ENCODE measurements around the gene IGSF6. TPM values are rescaled to one million over a fixed set of nuclear protein-coding genes. Genes with fewer than 3 reads are reported as not detected.
A peak's percentile ranks its signal among the peaks of the same experiment; 100 is the strongest.

Gene IGSF6
- total and polyA plus RNA-seq, 9 of the 15 experiments (the other 6 are each of a cell fraction or from before 2014, with no cell fraction given) = 0.07 TPM; not detected in 8

DNA sequence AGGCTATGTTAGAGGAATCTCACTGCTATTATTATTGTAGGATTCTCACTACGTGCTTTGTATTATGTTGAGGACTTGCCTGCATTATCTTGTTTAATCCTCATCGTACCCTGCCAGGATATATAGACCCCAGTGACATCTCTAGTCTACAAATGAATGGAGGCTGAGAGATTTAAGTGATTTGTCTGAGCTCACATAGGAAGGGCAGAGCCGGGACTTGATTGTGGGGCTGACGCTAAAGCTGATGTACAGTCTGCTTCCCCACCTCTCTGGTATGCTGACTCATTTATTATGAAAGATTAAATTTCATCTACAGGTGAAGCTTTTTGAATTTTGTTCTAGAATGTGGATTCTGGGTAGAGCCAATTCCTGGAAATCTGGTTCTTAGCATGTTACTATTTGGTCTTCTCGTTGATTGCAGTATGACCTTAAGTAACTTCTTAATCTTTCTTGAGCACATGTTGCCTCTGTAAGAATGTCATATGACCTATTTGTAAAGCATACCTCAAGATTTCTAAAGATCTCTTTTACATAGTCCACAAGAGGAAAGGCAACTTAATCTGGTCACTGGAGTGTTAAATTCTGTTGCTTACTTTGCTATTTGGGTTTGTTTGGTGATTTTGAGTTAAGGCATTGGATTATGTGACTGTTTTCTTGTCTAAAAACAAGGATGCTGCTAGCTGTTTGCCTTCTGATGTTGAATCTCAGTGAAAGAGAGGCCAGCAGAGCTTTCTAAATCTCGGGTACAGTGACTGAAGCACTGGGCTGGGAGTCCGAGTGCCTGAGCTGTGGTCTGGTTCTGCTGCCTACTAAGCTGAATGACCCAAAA, 40.6 kb downstream of the IGSF6 start (continued):
- no peak for TF ChIP-seq ATF1 (CRISPR knock-in tag; IDR thresholded peaks at IDR 0.05)
- peak; percentile 53; the same call in 1 of the 2 replicates for TF ChIP-seq ATF1 (tag; IDR thresholded peaks at IDR 0.05)
- TF ChIP-seq POLR2AphosphoS2 (IDR thresholded peaks at IDR 0.05; ENCODE audit: low read length) = no peak
- no peak for TF ChIP-seq ZBTB9 (CRISPR knock-in tag; IDR thresholded peaks at IDR 0.05)
- no peak for TF ChIP-seq ZNF764 (CRISPR knock-in tag; IDR thresholded peaks at IDR 0.05; ENCODE audit: low read depth)
- no peak for TF ChIP-seq ZBTB17 (CRISPR knock-in tag; IDR thresholded peaks at IDR 0.05)
- TF ChIP-seq MYNN (IDR thresholded peaks at IDR 0.05) = no peak
- TF ChIP-seq MYNN (CRISPR knock-in tag; IDR thresholded peaks at IDR 0.05) = no peak
- no peak for TF ChIP-seq SNRNP70 (optimal IDR thresholded peaks at IDR 0.05; ENCODE audit: low read depth, low read length)
- no peak for TF ChIP-seq IRF9 (tag; IDR thresholded peaks at IDR 0.05)
- TF ChIP-seq, protein P1, sequence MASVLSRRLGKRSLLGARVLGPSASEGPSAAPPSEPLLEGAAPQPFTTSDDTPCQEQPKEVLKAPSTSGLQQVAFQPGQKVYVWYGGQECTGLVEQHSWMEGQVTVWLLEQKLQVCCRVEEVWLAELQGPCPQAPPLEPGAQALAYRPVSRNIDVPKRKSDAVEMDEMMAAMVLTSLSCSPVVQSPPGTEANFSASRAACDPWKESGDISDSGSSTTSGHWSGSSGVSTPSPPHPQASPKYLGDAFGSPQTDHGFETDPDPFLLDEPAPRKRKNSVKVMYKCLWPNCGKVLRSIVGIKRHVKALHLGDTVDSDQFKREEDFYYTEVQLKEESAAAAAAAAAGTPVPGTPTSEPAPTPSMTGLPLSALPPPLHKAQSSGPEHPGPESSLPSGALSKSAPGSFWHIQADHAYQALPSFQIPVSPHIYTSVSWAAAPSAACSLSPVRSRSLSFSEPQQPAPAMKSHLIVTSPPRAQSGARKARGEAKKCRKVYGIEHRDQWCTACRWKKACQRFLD (CRISPR knock-in tag; IDR thresholded peaks at IDR 0.05) = no peak
- no peak for TF ChIP-seq CHD4 (IDR thresholded peaks at IDR 0.05; ENCODE audit: insufficient read depth, insufficient replicate concordance, low read depth, low read length, poor library complexity, severe bottlenecking)
- TF ChIP-seq, protein P2, sequence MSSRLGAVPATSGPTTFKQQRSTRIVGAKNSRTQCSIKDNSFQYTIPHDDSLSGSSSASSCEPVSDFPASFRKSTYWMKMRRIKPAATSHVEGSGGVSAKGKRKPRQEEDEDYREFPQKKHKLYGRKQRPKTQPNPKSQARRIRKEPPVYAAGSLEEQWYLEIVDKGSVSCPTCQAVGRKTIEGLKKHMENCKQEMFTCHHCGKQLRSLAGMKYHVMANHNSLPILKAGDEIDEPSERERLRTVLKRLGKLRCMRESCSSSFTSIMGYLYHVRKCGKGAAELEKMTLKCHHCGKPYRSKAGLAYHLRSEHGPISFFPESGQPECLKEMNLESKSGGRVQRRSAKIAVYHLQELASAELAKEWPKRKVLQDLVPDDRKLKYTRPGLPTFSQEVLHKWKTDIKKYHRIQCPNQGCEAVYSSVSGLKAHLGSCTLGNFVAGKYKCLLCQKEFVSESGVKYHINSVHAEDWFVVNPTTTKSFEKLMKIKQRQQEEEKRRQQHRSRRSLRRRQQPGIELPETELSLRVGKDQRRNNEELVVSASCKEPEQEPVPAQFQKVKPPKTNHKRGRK (tag; IDR thresholded peaks at IDR 0.05) = no peak
- no peak for TF ChIP-seq ZFX (CRISPR knock-in tag; IDR thresholded peaks at IDR 0.05)
- TF ChIP-seq, protein P3, sequence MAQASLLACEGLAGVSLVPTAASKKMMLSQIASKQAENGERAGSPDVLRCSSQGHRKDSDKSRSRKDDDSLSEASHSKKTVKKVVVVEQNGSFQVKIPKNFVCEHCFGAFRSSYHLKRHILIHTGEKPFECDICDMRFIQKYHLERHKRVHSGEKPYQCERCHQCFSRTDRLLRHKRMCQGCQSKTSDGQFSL (CRISPR knock-in tag; IDR thresholded peaks at IDR 0.05) = no peak
- TF ChIP-seq, protein P3 (tag; IDR thresholded peaks at IDR 0.05) = no peak
- no peak for TF ChIP-seq PCBP2 (IDR thresholded peaks at IDR 0.05; ENCODE audit: low read depth, low read length, poor library complexity, severe bottlenecking)
- TF ChIP-seq KAT2B (IDR thresholded peaks at IDR 0.05; ENCODE audit: low read depth, low read length) = no peak
- TF ChIP-seq HDAC3 (IDR thresholded peaks at IDR 0.05; ENCODE audit: borderline replicate concordance, partially characterized antibody) = peak; percentile 89
- no peak for TF ChIP-seq HNRNPUL1 (IDR thresholded peaks at IDR 0.05; ENCODE audit: low read length)
- peak; percentile 73 for TF ChIP-seq SOX6 (IDR thresholded peaks at IDR 0.05)
- no peak for TF ChIP-seq XRCC4 (IDR thresholded peaks at IDR 0.05; ENCODE audit: extremely low read depth, insufficient read depth, insufficient read length)
- TF ChIP-seq TEAD2 (tag; IDR thresholded peaks at IDR 0.05) = peak; percentile 57; the same call in 1 of the 2 replicates
